Measurements from ENCODE around the gene CLDN14. TPM values are rescaled to one million over a fixed set of nuclear protein-coding genes. Genes with fewer than 3 reads are reported as not detected.

CLDN14 gene
- total RNA-seq, 4 donors from 2014 or later = 0.20 TPM; not detected in 3

DNA sequence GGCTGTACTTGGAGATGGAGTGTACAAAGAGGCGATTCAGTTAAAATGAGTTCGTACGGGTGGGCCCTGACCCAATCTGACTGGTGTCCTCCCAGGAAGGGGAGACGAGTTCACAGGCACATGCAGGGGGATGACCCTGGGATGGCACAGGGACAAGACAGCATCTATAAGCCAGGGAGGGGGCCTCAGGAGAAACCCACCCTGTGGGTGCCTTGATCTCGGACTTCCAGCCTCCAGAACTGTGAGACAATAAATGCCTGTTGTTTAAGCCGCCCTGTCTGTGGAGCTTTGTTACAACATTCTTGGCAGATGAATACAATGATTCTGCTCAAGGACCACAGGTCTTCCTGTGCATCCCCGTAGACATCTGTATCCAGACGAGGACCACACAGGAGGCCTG is 14.6 kb upstream of the CLDN14 start:
- TF ChIP-seq, protein P1, sequence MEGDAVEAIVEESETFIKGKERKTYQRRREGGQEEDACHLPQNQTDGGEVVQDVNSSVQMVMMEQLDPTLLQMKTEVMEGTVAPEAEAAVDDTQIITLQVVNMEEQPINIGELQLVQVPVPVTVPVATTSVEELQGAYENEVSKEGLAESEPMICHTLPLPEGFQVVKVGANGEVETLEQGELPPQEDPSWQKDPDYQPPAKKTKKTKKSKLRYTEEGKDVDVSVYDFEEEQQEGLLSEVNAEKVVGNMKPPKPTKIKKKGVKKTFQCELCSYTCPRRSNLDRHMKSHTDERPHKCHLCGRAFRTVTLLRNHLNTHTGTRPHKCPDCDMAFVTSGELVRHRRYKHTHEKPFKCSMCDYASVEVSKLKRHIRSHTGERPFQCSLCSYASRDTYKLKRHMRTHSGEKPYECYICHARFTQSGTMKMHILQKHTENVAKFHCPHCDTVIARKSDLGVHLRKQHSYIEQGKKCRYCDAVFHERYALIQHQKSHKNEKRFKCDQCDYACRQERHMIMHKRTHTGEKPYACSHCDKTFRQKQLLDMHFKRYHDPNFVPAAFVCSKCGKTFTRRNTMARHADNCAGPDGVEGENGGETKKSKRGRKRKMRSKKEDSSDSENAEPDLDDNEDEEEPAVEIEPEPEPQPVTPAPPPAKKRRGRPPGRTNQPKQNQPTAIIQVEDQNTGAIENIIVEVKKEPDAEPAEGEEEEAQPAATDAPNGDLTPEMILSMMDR (IDR thresholded peaks at IDR 0.05 in 4 of 5, conservative IDR thresholded peaks at IDR 0.05 in 1 of 5) = no peak
- TF ChIP-seq POLR2A (IDR thresholded peaks at IDR 0.05) = no peak
- in situ Hi-C loops (cut with MboI; ENCODE audit: low sequenced_read_pairs in 4 of 4) = no loop called here

DNA sequence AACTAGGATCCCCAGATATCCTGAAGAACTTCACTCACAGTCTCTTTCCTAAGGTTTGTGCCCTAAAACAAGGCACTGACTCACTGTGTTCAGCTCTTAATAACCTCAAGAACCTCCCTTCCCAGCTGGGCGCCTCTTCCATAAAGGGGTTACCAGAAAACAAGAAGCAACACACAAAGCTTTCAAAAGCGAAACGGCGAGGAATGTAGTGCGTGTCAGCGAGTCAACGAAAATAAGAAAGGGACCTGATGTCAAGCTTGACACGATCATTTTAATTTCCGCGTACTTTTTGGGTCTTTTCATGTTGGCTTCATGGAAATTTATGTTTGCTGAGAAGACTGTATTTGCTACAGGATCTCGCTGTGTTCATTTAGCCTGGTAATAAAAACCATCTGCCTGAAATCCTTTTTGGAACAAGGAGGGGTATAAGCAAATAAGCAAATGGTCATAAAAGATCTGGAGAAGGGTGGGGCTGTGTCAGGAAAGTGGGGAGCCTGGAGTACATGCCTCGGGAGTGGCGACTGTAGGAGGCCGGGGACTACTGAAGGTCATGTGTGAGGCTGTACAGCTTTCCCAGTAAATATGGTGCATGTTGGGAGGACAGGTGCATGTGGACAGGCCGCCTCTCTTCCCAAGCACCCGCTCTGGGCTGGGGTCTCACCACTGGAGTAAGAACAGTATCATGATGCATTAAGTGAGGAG is 11.4 kb upstream of the CLDN14 start:
- H3K4me3 ChIP-seq = no peak overlapping the region
- TF ChIP-seq, protein P1 (IDR thresholded peaks at IDR 0.05 in 4 of 5, conservative IDR thresholded peaks at IDR 0.05 in 1 of 5) = no peak
- no peak for TF ChIP-seq POLR2A (IDR thresholded peaks at IDR 0.05)
- intact Hi-C loops (cut with DNase I; ENCODE audit: low total_unique reads) = no loop called here
- no peaks in the 10 kb centered on the region for H3K4me1 ChIP-seq
- in situ Hi-C loops (cut with MboI; ENCODE audit: low sequenced_read_pairs in 4 of 4) = no loop called here
- H3K36me3 ChIP-seq = no peaks in the 10 kb centered on the region
- ATAC-seq (no peak), DNase-seq (no peak)
- no peak overlapping the region for H3K27ac ChIP-seq
- no peaks in the 10 kb centered on the region for H3K27me3 ChIP-seq
- H3K9me3 ChIP-seq = no peaks in the 10 kb centered on the region

More for the DNA sequence above, 14.6 kb upstream of the CLDN14 start:
- Histone ChIP-seq H3K27ac (no peak overlapping the region), H3K4me1 (no peaks in the 10 kb centered on the region), H3K36me3 (no peaks in the 10 kb centered on the region), H3K27me3 (no peaks in the 10 kb centered on the region), H3K9me3 (no peaks in the 10 kb centered on the region), H3K4me3 (no peak overlapping the region)
- intact Hi-C loops (cut with DNase I; ENCODE audit: low total_unique reads) = no loop called here
- DNase-seq = no peak
- ATAC-seq = no peak

DNA sequence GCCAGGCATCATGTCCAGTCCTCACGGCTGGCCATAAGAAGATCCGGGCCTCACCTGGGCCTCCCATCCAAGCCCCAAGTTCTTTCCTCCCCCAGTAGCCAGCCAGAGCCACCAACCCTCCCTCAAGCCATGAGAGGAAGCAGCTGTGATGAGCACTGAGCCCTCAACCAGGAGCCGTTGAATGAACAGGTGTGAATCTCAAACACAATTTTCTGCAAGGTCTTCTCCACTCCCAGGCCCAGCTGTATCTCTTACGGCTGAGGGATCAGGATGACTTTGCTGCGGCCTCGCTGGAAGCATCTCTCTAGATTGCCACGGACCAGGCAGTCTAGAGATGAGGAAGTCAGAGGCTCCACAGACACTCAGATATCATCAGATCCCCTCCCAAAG is 9.8 kb upstream of the CLDN14 start:
- in situ Hi-C loops (cut with MboI; ENCODE audit: low sequenced_read_pairs in 4 of 4) (no loop called here), intact Hi-C loops (cut with DNase I; ENCODE audit: low total_unique reads) (no loop called here)
- ATAC-seq (no peak), DNase-seq (no peak)
- H3K36me3 ChIP-seq = no peaks in the 10 kb centered on the region
- H3K4me1 ChIP-seq = no peaks in the 10 kb centered on the region
- no peak overlapping the region for H3K27ac ChIP-seq
- no peaks in the 10 kb centered on the region for H3K9me3 ChIP-seq
- H3K4me3 ChIP-seq = no peak overlapping the region
- no peak for TF ChIP-seq POLR2A (IDR thresholded peaks at IDR 0.05)
- TF ChIP-seq, protein P1 (IDR thresholded peaks at IDR 0.05 in 4 of 5, conservative IDR thresholded peaks at IDR 0.05 in 1 of 5) = no peak
- H3K27me3 ChIP-seq = no peaks in the 10 kb centered on the region

DNA sequence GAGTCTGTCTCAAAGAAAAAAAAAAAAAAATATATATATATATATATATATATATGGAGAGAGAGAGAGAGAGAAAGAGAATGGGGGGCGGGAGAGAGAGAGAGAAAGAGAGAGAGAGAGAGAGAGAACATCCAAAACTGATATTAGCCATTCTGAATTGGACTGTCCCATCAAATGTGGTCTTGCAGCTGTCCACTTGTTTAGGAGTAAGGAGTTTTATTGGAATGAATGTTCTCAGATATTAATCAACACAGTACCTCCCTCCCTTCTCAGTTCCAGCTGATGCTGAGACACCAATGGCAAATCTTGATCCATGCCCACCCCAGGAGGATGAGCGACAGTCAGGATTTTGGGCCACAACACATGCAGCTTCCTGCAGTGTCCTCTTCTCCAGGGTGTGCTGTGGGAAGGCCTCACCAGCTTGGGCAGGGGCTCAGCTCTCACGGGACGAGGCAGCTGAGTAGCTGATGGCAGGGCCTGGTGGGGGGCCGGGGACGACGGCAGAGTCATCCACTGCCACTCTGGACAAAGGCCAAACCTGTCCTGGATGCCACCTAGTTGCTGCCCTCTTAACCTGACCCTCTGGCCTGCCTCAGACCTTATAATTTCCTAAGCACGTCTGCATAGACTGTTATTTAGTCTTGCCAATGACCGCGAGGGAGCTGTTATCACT is 9.3 kb upstream of the CLDN14 start:
- Histone ChIP-seq H3K27ac (no peak overlapping the region), H3K9me3 (no peaks in the 10 kb centered on the region), H3K4me1 (no peaks in the 10 kb centered on the region), H3K27me3 (no peaks in the 10 kb centered on the region), H3K4me3 (no peak overlapping the region), H3K36me3 (no peaks in the 10 kb centered on the region)
- in situ Hi-C loops (cut with MboI; ENCODE audit: low sequenced_read_pairs in 4 of 4) = no loop called here
- ATAC-seq = no peak
- TF ChIP-seq, protein P1 (IDR thresholded peaks at IDR 0.05 in 4 of 5, conservative IDR thresholded peaks at IDR 0.05 in 1 of 5) = no peak
- no peak for TF ChIP-seq POLR2A (IDR thresholded peaks at IDR 0.05)
- intact Hi-C loops (cut with DNase I; ENCODE audit: low total_unique reads) = no loop called here
- DNase-seq = no peak

Measured in gastrocnemius medialis (tissue), 4 donors.